ENCODE results near the gene INTS14.
"Not testable (repeated sequence)": the region's sequence is repeated elsewhere in the genome, so short reads cannot be mapped to it uniquely, and the experiment has no call there.

The INTS14 gene

GRCh38 chr15:65615887-65616286 is 5.0 kb upstream of the INTS14 start:
- DNase-seq; H3K36me3 ChIP-seq (ENCODE audit: control insufficient read depth, insufficient read depth, low read length); H3K4me1 ChIP-seq (ENCODE audit: control insufficient read depth, insufficient read depth, low read length, poor library complexity, severe bottlenecking); H3K4me3 ChIP-seq (ENCODE audit: insufficient read depth, low read depth, low read length, poor library complexity, severe bottlenecking); H3K27me3 ChIP-seq (replicated peaks; ENCODE audit: control insufficient read depth, insufficient read depth, low read length, poor library complexity, severe bottlenecking); H3K9me3 ChIP-seq (ENCODE audit: control insufficient read depth, low read length); H3K27ac ChIP-seq (ENCODE audit: insufficient read depth, low read length, poor library complexity, severe bottlenecking): not testable (repeated sequence)

- H3K4me1 ChIP-seq (ENCODE audit: control insufficient read depth, insufficient read depth, low read length, poor library complexity, severe bottlenecking) = peaks cover 13% of the 10 kb centered on the region
- no peak overlapping the region for H3K27ac ChIP-seq (ENCODE audit: insufficient read depth, low read length, poor library complexity, severe bottlenecking)
- no peaks in the 10 kb centered on the region for H3K27me3 ChIP-seq (replicated peaks; ENCODE audit: control insufficient read depth, insufficient read depth, low read length, poor library complexity, severe bottlenecking)
- DNase-seq = no peak
- H3K36me3 ChIP-seq (ENCODE audit: control insufficient read depth, insufficient read depth, low read length) = no peaks in the 10 kb centered on the region
- H3K4me3 ChIP-seq (ENCODE audit: insufficient read depth, low read depth, low read length, poor library complexity, severe bottlenecking) = no peak overlapping the region
- no peaks in the 10 kb centered on the region for H3K9me3 ChIP-seq (ENCODE audit: control insufficient read depth, low read length)
Observed at GRCh38 chr15:65612949-65613744, 2.2 kb upstream of the INTS14 start.

GRCh38 chr15:65612616-65612946 is 1.6 kb upstream of the INTS14 start:
- peaks cover 13% of the 10 kb centered on the region for H3K4me1 ChIP-seq (ENCODE audit: control insufficient read depth, insufficient read depth, low read length, poor library complexity, severe bottlenecking)
- no peaks in the 10 kb centered on the region for H3K36me3 ChIP-seq (ENCODE audit: control insufficient read depth, insufficient read depth, low read length)
- no peak overlapping the region for H3K4me3 ChIP-seq (ENCODE audit: insufficient read depth, low read depth, low read length, poor library complexity, severe bottlenecking)
- no peaks in the 10 kb centered on the region for H3K27me3 ChIP-seq (replicated peaks; ENCODE audit: control insufficient read depth, insufficient read depth, low read length, poor library complexity, severe bottlenecking)
- no peak overlapping the region for H3K27ac ChIP-seq (ENCODE audit: insufficient read depth, low read length, poor library complexity, severe bottlenecking)
- DNase-seq = no peak
- H3K9me3 ChIP-seq (ENCODE audit: control insufficient read depth, low read length) = no peaks in the 10 kb centered on the region

- no peak for DNase-seq
- Histone ChIP-seq H3K4me1 (ENCODE audit: control insufficient read depth, insufficient read depth, low read length, poor library complexity, severe bottlenecking) (peaks cover 13% of the 10 kb centered on the region), H3K9me3 (ENCODE audit: control insufficient read depth, low read length) (no peaks in the 10 kb centered on the region), H3K27ac (ENCODE audit: insufficient read depth, low read length, poor library complexity, severe bottlenecking) (peak overlapping the region; percentile 84), H3K36me3 (ENCODE audit: control insufficient read depth, insufficient read depth, low read length) (no peaks in the 10 kb centered on the region), H3K4me3 (ENCODE audit: insufficient read depth, low read depth, low read length, poor library complexity, severe bottlenecking) (peak overlapping the region; percentile 73), H3K27me3 (replicated peaks; ENCODE audit: control insufficient read depth, insufficient read depth, low read length, poor library complexity, severe bottlenecking) (no peaks in the 10 kb centered on the region)
Observed at GRCh38 chr15:65611888-65612615, 1.1 kb upstream of the INTS14 start.

- H3K9me3 ChIP-seq (ENCODE audit: control insufficient read depth, low read length) = no peaks in the 10 kb centered on the region
- H3K4me3 ChIP-seq (ENCODE audit: insufficient read depth, low read depth, low read length, poor library complexity, severe bottlenecking) = no peak overlapping the region
- DNase-seq = no peak
- no peak overlapping the region for H3K27ac ChIP-seq (ENCODE audit: insufficient read depth, low read length, poor library complexity, severe bottlenecking)
- H3K27me3 ChIP-seq (replicated peaks; ENCODE audit: control insufficient read depth, insufficient read depth, low read length, poor library complexity, severe bottlenecking) = no peaks in the 10 kb centered on the region
- H3K4me1 ChIP-seq (ENCODE audit: control insufficient read depth, insufficient read depth, low read length, poor library complexity, severe bottlenecking) = no peaks in the 10 kb centered on the region
- H3K36me3 ChIP-seq (ENCODE audit: control insufficient read depth, insufficient read depth, low read length) = peaks cover 39% of the 10 kb centered on the region
Observed at GRCh38 chr15:65603559-65603958, 7.4 kb downstream of the INTS14 start.

- H3K36me3 ChIP-seq (ENCODE audit: control insufficient read depth, insufficient read depth, low read length) = peaks cover 43% of the 10 kb centered on the region
- H3K9me3 ChIP-seq (ENCODE audit: control insufficient read depth, low read length) = no peaks in the 10 kb centered on the region
- no peak overlapping the region for H3K4me3 ChIP-seq (ENCODE audit: insufficient read depth, low read depth, low read length, poor library complexity, severe bottlenecking)
- no peak overlapping the region for H3K27ac ChIP-seq (ENCODE audit: insufficient read depth, low read length, poor library complexity, severe bottlenecking)
- no peaks in the 10 kb centered on the region for H3K27me3 ChIP-seq (replicated peaks; ENCODE audit: control insufficient read depth, insufficient read depth, low read length, poor library complexity, severe bottlenecking)
- H3K4me1 ChIP-seq (ENCODE audit: control insufficient read depth, insufficient read depth, low read length, poor library complexity, severe bottlenecking) = no peaks in the 10 kb centered on the region
- DNase-seq = no peak
Observed at GRCh38 chr15:65603134-65603533, 7.8 kb downstream of the INTS14 start.

GRCh38 chr15:65599677-65600076 is 11.3 kb downstream of the INTS14 start:
- no peaks in the 10 kb centered on the region for H3K9me3 ChIP-seq (ENCODE audit: control insufficient read depth, low read length)
- H3K36me3 ChIP-seq (ENCODE audit: control insufficient read depth, insufficient read depth, low read length) = peaks cover 60% of the 10 kb centered on the region
- H3K4me3 ChIP-seq (ENCODE audit: insufficient read depth, low read depth, low read length, poor library complexity, severe bottlenecking) = no peak overlapping the region
- H3K27me3 ChIP-seq (replicated peaks; ENCODE audit: control insufficient read depth, insufficient read depth, low read length, poor library complexity, severe bottlenecking) = no peaks in the 10 kb centered on the region
- DNase-seq = no peak
- H3K27ac ChIP-seq (ENCODE audit: insufficient read depth, low read length, poor library complexity, severe bottlenecking) = no peak overlapping the region
- H3K4me1 ChIP-seq (ENCODE audit: control insufficient read depth, insufficient read depth, low read length, poor library complexity, severe bottlenecking) = no peaks in the 10 kb centered on the region

GRCh38 chr15:65598468-65598867 is 12.5 kb downstream of the INTS14 start:
- no peaks in the 10 kb centered on the region for H3K4me1 ChIP-seq (ENCODE audit: control insufficient read depth, insufficient read depth, low read length, poor library complexity, severe bottlenecking)
- no peak overlapping the region for H3K27ac ChIP-seq (ENCODE audit: insufficient read depth, low read length, poor library complexity, severe bottlenecking)
- DNase-seq = no peak
- H3K36me3 ChIP-seq (ENCODE audit: control insufficient read depth, insufficient read depth, low read length) = peaks cover 57% of the 10 kb centered on the region
- no peaks in the 10 kb centered on the region for H3K9me3 ChIP-seq (ENCODE audit: control insufficient read depth, low read length)
- no peak overlapping the region for H3K4me3 ChIP-seq (ENCODE audit: insufficient read depth, low read depth, low read length, poor library complexity, severe bottlenecking)
- H3K27me3 ChIP-seq (replicated peaks; ENCODE audit: control insufficient read depth, insufficient read depth, low read length, poor library complexity, severe bottlenecking) = no peaks in the 10 kb centered on the region

GRCh38 chr15:65595960-65596359 is 15.0 kb downstream of the INTS14 start:
- no peaks in the 10 kb centered on the region for H3K4me1 ChIP-seq (ENCODE audit: control insufficient read depth, insufficient read depth, low read length, poor library complexity, severe bottlenecking)
- no peak overlapping the region for H3K4me3 ChIP-seq (ENCODE audit: insufficient read depth, low read depth, low read length, poor library complexity, severe bottlenecking)
- H3K27ac ChIP-seq (ENCODE audit: insufficient read depth, low read length, poor library complexity, severe bottlenecking) = no peak overlapping the region
- H3K36me3 ChIP-seq (ENCODE audit: control insufficient read depth, insufficient read depth, low read length) = peaks cover 74% of the 10 kb centered on the region
- no peaks in the 10 kb centered on the region for H3K27me3 ChIP-seq (replicated peaks; ENCODE audit: control insufficient read depth, insufficient read depth, low read length, poor library complexity, severe bottlenecking)
- H3K9me3 ChIP-seq (ENCODE audit: control insufficient read depth, low read length) = no peaks in the 10 kb centered on the region
- DNase-seq = no peak

- Histone ChIP-seq H3K4me1 (ENCODE audit: control insufficient read depth, insufficient read depth, low read length, poor library complexity, severe bottlenecking) (no peaks in the 10 kb centered on the region), H3K4me3 (ENCODE audit: insufficient read depth, low read depth, low read length, poor library complexity, severe bottlenecking) (no peak overlapping the region), H3K27me3 (replicated peaks; ENCODE audit: control insufficient read depth, insufficient read depth, low read length, poor library complexity, severe bottlenecking) (no peaks in the 10 kb centered on the region), H3K36me3 (ENCODE audit: control insufficient read depth, insufficient read depth, low read length) (peaks cover 32% of the 10 kb centered on the region), H3K27ac (ENCODE audit: insufficient read depth, low read length, poor library complexity, severe bottlenecking) (no peak overlapping the region), H3K9me3 (ENCODE audit: control insufficient read depth, low read length) (no peaks in the 10 kb centered on the region)
- no peak for DNase-seq
Observed at GRCh38 chr15:65587094-65587493, 23.8 kb downstream of the INTS14 start.

All from effector memory CD4-positive, alpha-beta T cell (primary cell).